Prostate gland (tissue), 2 donors: ENCODE results near the gene TMEM38A.

Experiments used
- CTCF ChIP-seq, 4 experiments: fragments of 200-600 bp in 2 of 4; fragments of 450-650 bp in 2 of 4; sonication (generic) in 2 of 4; IDR thresholded peaks; 1 replicate in 3 of 4; 2 replicates in 1 of 4; pipeline ENCODE4 v1.5.1; 2016 to 2019; ENCODE audit warnings: antibody characterized with exemption in 4 of 4, mild to moderate bottlenecking in 2 of 4, moderate library complexity in 2 of 4
- POLR2A ChIP-seq: fragments of 450-650 bp; IDR thresholded peaks from one replicate; pipeline ENCODE4 v1.6.1; 2016; ENCODE audit warnings: antibody characterized with exemption, mild to moderate bottlenecking
- POLR2AphosphoS5 ChIP-seq: sonication (generic); formaldehyde crosslinking; IDR thresholded peaks from one replicate; pipeline ENCODE4 v1.6.1; 2017; ENCODE audit warnings: antibody characterized with exemption

- TF ChIP-seq CTCF (IDR thresholded peaks at IDR 0.05), result no peak
- no peak for TF ChIP-seq POLR2A
- no peak for TF ChIP-seq POLR2AphosphoS5
These were observed 5.2 kb upstream of the TMEM38A start for GRCh38 chr19:16655727-16656126.
